Common myeloid progenitor, CD34-positive (primary cell): ENCODE data around the gene STC2.

Source experiments
- CTCF ChIA-PET: fragments of 350-600 bp; sonication (Branson Sonifier 250); formaldehyde crosslinking; loops from one replicate; lab custom pipeline; 2021; ENCODE audit warnings: antibody characterized with exemption; lab: Charles Lee
- POLR2A ChIA-PET: fragments of 350-600 bp; sonication (Branson Sonifier 250); formaldehyde crosslinking; loops from one replicate; lab custom pipeline; 2021; ENCODE audit warnings: antibody characterized with exemption; lab: Charles Lee
- DNase-seq, 3 donors: peaks; one replicate each; pipeline versions ENCODE4 v3.0.0 to v3.0.0-alpha.2; 2013
- H3K27ac ChIP-seq, 2 experiments: 1 replicate in 1 of 2; 2 replicates in 1 of 2; pipeline ENCODE4 v1.7.0; 2013; ENCODE audit warnings: inconsistent platforms in 2 of 2, low read length in 2 of 2, mild to moderate bottlenecking in 2 of 2, low read depth in 1 of 2, moderate library complexity in 1 of 2; ENCODE audit not compliant: severe bottlenecking in 2 of 2, insufficient read depth in 1 of 2, poor library complexity in 1 of 2
- H3K27me3 ChIP-seq, 5 experiments: replicated peaks in 2 of 5; 1 replicate in 3 of 5; 2 replicates in 2 of 5; pipeline versions ENCODE4 v1.6.1 to v1.7.0; 2013; ENCODE audit warnings: low read length in 4 of 5, mild to moderate bottlenecking in 2 of 5, moderate library complexity in 2 of 5, inconsistent platforms in 1 of 5; ENCODE audit not compliant: insufficient read depth in 5 of 5, control insufficient read depth in 4 of 5
- H3K36me3 ChIP-seq, 4 experiments: 1 replicate in 2 of 4; 2 replicates in 2 of 4; pipeline versions ENCODE4 v1.6.1 to v1.7.0; 2013; ENCODE audit warnings: low read length in 3 of 4, control low read depth in 1 of 4, mild to moderate bottlenecking in 1 of 4; ENCODE audit not compliant: control insufficient read depth in 4 of 4, insufficient read depth in 4 of 4
- H3K4me1 ChIP-seq, 4 experiments: 1 replicate in 3 of 4; 2 replicates in 1 of 4; pipeline versions ENCODE4 v1.6.1 to v1.7.1; 2013; ENCODE audit warnings: low read length in 3 of 4, mild to moderate bottlenecking in 3 of 4, control low read depth in 1 of 4, inconsistent platforms in 1 of 4, moderate library complexity in 1 of 4; ENCODE audit not compliant: control insufficient read depth in 4 of 4, insufficient read depth in 4 of 4; ENCODE audit errors: control extremely low read depth in 1 of 4
- H3K4me3 ChIP-seq, 7 experiments: 1 replicate in 4 of 7; 2 replicates in 3 of 7; pipeline versions ENCODE4 v1.5.1 to v1.7.0; 2013; ENCODE audit warnings: mild to moderate bottlenecking in 7 of 7, low read length in 6 of 7, moderate library complexity in 6 of 7, inconsistent platforms in 2 of 7, low read depth in 2 of 7, control low read depth in 1 of 7; ENCODE audit not compliant: insufficient read depth in 4 of 7, control insufficient read depth in 1 of 7; ENCODE audit errors: extremely low read depth in 1 of 7
- H3K9me3 ChIP-seq, 5 experiments: 1 replicate in 4 of 5; 2 replicates in 1 of 5; pipeline versions ENCODE4 v1.6.1 to v1.7.1; 2013; ENCODE audit warnings: low read length in 4 of 5, mild to moderate bottlenecking in 2 of 5, inconsistent platforms in 1 of 5, low read depth in 1 of 5, moderate library complexity in 1 of 5; ENCODE audit not compliant: control insufficient read depth in 4 of 5, insufficient read depth in 2 of 5; ENCODE audit errors: control extremely low read depth in 1 of 5
- WGBS: methylation state at CpG from one replicate; pipeline ENCODE4 v1.1.5; 2013; ENCODE audit not compliant: insufficient coverage; 5-methylcytosine and 5-hydroxymethylcytosine counted together

Gene STC2

DNA sequence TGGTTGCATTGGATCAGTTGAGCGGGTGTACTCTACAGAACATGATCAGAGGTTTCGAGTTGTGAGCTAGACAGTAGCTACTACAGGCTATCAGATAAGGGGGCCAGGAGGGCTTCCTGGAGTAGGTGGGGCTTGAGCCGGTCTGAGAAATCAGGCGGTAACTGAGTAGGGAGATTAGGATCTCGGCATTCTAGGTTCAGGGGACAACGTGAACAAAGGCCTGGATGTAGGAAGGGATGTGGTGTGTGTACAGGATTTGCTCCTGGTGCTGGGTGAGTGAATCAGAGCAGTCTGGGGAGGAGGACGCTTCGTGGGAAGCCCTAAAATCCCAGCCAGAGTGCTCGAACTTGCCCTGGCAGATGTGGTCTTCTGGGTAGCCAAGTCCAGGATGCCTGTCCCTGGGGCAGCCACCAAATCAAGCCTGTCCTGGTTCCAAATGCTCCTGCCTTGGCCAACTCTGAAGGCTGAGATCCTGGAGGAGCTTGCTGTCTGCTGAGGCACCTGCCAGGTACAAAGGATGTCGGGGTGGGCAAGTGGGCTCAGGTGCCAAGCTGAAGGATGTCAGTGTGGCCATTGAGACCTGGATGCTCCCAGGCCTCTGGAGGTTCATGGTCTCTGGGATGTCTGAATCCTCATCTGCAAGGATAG, 33.4 kb downstream of the STC2 start:
- 45% methylated on average over 7 of the region's 10 CpGs for WGBS
- Histone ChIP-seq H3K4me1 (peaks cover 0 to 6% (median 2%) of the 10 kb centered on the region in 4 experiments), H3K4me3 (no peak overlapping the region), H3K27ac (no peak overlapping the region), H3K27me3 (peaks cover 4 to 88% (median 29%) of the 10 kb centered on the region in 5 experiments), H3K9me3 (no peaks in the 10 kb centered on the region), H3K36me3 (no peaks in the 10 kb centered on the region)
- ChIA-PET POLR2A (no interaction called here), CTCF (interaction anchor here (0.7 to 6.4 kb wide), 15 partner anchors 8 to 322 kb away, joined by 3 to 105 read pairs (median 4); partner anchors contain the start of gene STC2)
- DNase-seq: no peak

DNA sequence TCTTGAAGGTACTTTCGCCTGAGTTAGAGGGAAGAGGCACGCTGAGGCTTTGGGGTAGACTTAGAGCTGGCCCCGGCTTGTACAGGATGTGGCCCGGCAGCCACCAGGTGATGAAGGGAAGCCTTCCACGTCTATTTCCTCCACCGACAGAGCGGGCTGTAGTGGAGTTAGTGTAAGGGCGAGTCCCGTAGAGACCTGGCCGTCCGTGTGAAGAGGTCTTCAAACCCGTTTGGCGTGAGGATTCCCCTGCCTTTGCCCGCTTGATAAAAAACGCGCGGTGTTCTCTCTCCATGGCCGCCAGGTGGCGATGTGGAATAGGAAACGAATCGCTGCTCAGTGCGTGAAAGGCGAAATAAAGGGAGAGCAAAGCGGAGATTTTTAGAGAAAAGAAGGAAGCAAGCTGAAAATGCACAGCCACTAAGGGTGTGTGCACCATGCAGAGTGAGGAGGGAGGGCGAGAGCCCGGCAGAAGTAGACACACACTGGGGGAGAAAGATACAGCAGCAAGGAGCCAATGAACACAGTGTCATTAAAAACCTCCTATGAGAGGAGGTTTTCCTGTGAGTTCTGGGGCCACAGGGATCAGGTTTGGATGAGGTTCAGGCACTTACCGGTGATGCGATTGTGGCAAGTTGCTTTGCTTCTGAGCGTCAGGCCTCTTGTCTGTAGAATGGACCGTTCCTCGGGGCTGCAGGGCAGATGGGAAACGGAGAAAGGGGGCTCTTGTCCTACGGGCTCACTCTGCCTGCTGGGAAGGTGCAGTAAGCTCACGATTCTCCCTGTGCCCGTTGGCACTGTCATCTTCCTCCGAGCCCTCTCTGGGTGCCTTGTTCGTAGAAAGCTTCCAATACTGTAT, 34.2 kb downstream of the STC2 start:
- no peaks in the 10 kb centered on the region for H3K36me3 ChIP-seq
- 12% methylated on average over 37 of the region's 37 CpGs for WGBS
- H3K27me3 ChIP-seq: peaks cover 6 to 90% (median 27%) of the 10 kb centered on the region in 5 experiments
- no peak overlapping the region for H3K27ac ChIP-seq
- H3K4me1 ChIP-seq: peaks cover 0 to 6% (median 2%) of the 10 kb centered on the region in 4 experiments
- peak overlapping the region in 1 of 7 experiments; percentile 13 for H3K4me3 ChIP-seq
- H3K9me3 ChIP-seq: no peaks in the 10 kb centered on the region
- ChIA-PET CTCF (interaction anchor here (0.7 to 6.4 kb wide), 14 partner anchors 9 to 321 kb away, joined by 3 to 105 read pairs (median 4); partner anchors contain the start of gene STC2), POLR2A (no interaction called here)
- peak; percentile 68 to 82 (median 81) for DNase-seq

DNA sequence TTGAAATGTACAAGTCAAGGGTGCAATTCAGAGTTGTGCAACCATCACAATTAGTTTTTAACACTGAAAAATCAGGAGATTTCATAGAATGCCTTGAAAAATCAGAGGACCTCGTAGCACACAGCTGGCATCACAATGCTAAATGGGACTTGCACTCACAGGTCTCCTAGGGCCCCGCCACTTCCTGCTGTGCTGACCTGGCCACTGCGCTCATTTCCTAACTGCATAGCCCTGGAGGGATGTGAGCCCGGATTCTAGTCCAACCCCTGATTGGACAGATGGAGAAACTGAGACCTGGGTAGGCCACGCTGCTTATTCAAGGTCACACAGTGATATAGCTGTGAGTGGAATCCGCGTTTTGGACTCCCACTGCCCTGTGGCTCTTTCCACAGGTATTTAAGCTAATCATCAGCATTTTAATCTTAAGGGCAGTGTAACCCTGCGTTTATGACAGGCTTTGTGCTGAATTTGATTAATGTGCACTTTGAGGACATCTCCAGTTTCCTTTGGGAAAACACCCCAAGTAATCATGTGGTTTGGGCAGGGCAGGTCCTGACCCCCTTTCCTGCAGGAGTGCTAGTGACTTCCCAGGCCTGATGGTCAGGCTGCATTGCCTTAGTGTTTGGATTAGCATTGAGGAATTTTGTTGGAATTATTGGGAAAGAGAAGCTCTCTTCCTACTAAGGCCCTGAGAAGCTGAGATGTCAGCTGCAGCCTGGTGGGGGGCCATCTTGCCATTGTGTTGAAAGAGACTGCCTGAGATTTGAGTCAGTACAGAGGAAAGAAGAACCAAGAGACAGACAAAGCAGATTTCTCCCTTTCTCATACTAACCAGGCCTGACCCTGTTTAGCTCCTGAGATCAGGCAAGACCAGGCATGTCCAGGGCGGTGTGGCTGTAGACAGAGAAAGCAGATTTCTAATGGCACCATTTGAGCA, 36.2 kb downstream of the STC2 start:
- H3K27ac ChIP-seq: no peak overlapping the region
- POLR2A ChIA-PET: no interaction called here
- CTCF ChIA-PET: interaction anchor here (0.6 to 6.4 kb wide), 6 partner anchors 11 to 580 kb away, joined by 3 to 105 read pairs (median 4); partner anchors contain the start of gene STC2
- H3K27me3 ChIP-seq: peaks cover 6 to 92% (median 26%) of the 10 kb centered on the region in 5 experiments
- no peaks in the 10 kb centered on the region for H3K9me3 ChIP-seq
- H3K4me1 ChIP-seq: peaks cover 0 to 6% (median 2%) of the 10 kb centered on the region in 4 experiments
- DNase-seq: no peak
- WGBS: 77% methylated on average over 9 of the region's 9 CpGs
- no peaks in the 10 kb centered on the region for H3K36me3 ChIP-seq
- H3K4me3 ChIP-seq: no peak overlapping the region

DNA sequence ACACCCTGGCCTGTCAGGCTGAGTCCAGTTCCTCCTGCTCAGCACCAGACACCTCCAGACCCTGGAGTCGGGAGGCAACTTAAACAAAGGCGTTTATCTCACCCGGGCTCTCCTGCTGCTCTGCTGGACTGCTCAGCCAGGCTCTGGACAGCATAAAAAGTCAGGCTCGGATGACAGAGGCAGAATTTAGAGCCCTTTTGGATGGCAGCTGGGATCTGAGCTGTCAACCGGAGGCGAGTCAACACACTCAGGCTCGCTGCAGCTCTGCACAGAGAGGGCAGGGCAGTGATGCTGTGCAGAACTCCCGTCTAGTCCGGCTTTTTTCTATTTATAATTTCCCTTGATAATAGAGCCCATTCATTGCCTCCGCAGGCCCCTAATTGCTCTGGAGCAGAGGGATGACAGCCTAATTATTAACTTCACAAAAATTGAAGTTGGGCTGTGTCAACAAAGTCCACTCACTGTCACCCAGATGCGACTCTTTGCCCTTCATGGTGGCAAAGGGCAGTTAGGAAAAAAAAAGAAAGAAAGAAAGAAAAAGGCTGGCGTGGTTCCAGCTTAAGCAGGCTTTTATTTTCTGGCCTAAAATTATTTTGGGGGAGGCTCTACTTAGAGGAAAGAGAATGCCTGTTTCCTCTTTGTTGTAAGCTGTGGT, 37.6 kb downstream of the STC2 start:
- DNase-seq: no peak

DNA sequence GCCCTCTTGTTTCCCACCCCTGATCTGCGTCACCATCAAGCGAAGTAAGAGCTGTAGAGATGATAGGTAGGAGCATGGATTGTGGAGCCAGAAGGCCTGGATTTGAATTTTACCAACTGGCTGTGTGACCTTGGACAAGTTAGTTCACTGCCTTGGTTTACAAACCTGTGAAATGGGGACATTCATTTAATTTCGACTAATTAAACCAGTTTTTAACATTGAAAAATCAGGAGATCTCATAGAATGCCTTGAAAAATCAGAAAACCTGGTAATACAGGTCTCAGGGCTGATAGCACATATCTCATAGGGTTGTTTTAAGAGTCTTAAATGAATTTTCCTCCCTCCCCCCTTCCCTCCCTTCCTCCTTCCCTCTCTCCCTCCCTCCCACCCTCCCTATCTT, 38.8 kb downstream of the STC2 start:
- 50% methylated on average over 2 of the region's 3 CpGs for WGBS
- peaks cover 0 to 6% (median 2%) of the 10 kb centered on the region in 4 experiments for H3K4me1 ChIP-seq
- no peaks in the 10 kb centered on the region for H3K9me3 ChIP-seq
- peaks cover 3 to 80% (median 18%) of the 10 kb centered on the region in 5 experiments for H3K27me3 ChIP-seq
- H3K36me3 ChIP-seq: no peaks in the 10 kb centered on the region
- POLR2A ChIA-PET: no interaction called here
- CTCF ChIA-PET: no interaction called here
- H3K4me3 ChIP-seq: no peak overlapping the region
- no peak overlapping the region for H3K27ac ChIP-seq
- DNase-seq: no peak

More for the DNA sequence above, 37.6 kb downstream of the STC2 start:
- H3K4me3 ChIP-seq: no peak overlapping the region
- H3K27ac ChIP-seq: no peak overlapping the region
- CTCF ChIA-PET: interaction anchor here (6.4 kb wide), 1 partner anchor 41 kb away, joined by 105 read pairs; the partner anchor contains the start of gene STC2
- peaks cover 3 to 91% (median 23%) of the 10 kb centered on the region in 5 experiments for H3K27me3 ChIP-seq
- 75% methylated on average over 8 of the region's 12 CpGs for WGBS
- H3K4me1 ChIP-seq: peaks cover 0 to 6% (median 2%) of the 10 kb centered on the region in 4 experiments
- POLR2A ChIA-PET: no interaction called here
- H3K9me3 ChIP-seq: no peaks in the 10 kb centered on the region
- H3K36me3 ChIP-seq: no peaks in the 10 kb centered on the region

DNA sequence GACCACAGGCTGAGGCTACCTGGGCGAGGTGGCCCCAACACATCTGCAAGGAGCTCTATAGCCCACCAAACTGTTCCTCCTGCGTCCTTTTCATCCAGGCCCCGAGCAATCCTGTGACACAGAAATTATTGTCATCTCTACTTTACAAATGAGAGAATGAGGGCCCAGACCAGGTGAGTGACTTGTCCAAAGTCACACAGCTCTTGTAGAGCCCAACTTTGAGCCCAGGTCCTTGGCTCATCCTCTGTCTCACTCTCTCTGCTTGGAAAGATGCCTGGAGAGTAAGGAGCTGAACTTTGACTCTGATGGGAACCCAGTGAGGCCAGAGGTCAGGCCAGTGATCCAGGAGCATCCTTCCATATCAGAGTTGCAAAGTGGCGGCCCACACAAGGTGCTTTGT, 39.6 kb downstream of the STC2 start:
- Histone ChIP-seq H3K27me3 (peaks cover 3 to 80% (median 17%) of the 10 kb centered on the region in 5 experiments), H3K27ac (no peak overlapping the region), H3K36me3 (no peaks in the 10 kb centered on the region), H3K9me3 (no peaks in the 10 kb centered on the region), H3K4me1 (peaks cover 0 to 5% (median 2%) of the 10 kb centered on the region in 4 experiments), H3K4me3 (no peak overlapping the region)
- DNase-seq: no peak
- ChIA-PET POLR2A (no interaction called here), CTCF (no interaction called here)
- WGBS: 79% methylated on average over 3 of the region's 4 CpGs
